GM19099 (cell line): ENCODE results near the gene EPB41L1.

Experiments used
- POLR2A ChIP-seq: IDR thresholded peaks from 3 replicates; pipeline ENCODE4 v1.6.1; 2011; ENCODE audit warnings: low read depth; ENCODE audit not compliant: insufficient read length; ENCODE audit errors: extremely low read depth

EPB41L1 gene

DNA sequence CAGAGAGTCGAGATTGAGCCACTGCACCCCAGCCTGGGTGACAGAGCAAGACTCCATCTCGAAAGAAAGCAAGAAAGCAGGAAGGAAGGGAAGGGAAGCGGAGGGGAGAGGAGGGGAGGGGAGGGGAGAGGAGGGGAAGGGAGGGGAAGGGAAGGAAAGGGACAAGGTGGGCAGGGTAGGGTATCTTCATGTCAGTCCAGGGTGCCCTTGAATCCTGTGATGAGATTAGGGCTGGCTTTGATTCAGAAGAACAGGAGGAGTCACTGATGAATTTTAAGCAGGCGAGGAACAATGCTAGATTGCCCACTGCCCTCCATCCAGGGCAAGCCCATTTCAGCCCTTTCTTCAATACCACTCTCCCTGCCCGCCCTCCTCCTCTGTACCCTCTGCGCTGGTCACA is 35.0 kb upstream of the EPB41L1 start:
- no peak for TF ChIP-seq POLR2A

DNA sequence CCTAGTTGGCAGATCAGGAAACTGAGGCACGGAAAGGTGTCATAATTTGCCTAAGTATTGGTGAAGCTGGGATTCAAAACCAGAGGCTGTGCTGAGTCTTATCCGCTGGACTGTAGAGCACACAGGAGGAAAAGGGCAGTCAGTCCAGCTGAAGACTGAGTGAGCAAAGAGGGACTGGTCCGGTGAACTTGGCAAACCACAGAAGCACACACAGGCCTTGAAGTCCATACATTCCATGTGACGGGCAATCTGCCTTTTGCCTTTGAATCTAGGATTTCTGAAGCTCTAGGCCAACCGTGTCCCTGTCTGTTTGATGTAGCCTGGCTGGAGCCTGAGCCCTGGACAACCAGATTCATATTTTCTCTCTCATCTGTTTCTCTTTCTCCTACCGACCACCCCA is 34.3 kb upstream of the EPB41L1 start:
- TF ChIP-seq POLR2A, result no peak

DNA sequence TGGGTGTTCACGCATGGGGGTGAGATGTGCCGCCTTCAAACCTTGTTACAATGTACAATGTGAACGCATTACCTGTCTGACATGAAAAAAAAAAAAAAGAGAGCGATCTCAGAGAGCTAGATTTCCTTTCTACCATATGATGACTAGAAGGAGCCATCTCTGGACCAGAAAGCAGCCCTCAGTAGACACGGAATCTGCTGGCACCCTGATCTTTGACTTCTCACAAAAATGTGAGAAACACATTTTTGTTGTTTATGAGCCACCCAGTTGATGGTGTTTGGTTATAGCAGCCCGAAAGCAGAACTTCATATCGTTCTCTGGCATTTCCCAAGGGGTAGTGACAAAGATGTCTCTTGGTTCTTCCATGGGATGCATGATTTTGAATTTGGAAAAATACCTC is 33.5 kb upstream of the EPB41L1 start:
- TF ChIP-seq POLR2A, result no peak

DNA sequence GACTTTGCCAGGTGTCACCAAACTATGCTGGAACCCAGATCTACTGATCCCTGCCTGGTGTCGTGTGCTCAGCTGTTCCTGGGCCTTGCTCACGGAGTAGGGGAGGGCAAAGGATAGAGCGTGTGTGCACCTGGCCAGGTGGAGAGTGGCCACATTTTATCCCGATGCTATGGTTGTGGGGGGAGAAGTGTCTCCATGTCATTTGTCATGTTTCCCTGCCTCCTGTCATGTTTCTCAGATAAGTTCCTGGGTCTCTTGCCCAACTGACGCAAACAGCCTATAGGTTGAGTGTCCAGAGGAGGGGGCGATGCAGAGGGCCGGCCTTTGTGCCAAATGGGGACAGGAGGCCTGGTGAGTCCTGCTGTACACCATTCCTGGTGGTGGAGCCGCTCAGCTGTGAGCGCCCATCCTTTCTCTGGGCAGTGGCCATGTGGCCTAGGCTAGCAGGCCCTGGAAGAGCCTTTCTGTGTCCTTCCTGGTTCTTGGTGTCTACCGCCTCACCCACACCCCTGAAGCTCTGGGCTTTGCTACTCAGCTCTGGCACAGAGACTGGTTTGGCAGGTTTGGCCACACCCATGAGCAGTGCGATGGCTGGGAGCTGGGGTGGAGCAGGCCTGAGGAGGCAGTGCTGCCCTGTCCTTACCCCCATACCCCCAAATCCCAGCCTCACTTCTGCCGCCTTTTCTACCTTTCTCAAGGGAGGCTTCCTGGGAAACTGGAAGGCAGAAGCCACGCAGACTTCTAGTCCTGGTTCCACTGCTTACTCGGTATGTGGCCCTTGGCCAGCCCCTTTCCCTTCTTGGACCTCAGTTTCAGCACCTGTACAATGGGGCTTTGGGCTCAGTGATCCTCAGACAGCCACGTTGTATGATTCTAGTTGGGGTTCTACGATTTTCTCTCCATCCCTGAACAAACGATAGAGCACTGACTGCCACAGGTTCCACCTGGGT is 32.3 kb upstream of the EPB41L1 start:
- no peak for TF ChIP-seq POLR2A

DNA sequence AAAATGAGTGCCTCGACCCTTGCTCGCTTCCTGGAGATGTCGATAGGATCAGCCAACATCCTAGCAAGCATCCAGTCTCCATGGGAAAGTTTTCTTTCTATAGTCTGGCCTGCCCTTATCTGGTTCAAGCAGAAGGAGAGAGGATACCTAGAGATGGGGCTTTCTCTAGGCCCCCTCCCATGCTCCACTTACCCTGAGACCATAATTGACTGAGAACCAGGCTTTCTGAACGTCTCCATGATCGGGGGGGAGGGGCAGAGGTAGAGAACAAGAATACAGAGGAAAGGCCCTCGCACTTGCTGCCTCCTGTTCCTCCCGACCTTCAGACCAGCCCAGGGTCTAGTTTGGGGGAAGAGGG is 31.6 kb upstream of the EPB41L1 start:
- TF ChIP-seq POLR2A, result no peak

DNA sequence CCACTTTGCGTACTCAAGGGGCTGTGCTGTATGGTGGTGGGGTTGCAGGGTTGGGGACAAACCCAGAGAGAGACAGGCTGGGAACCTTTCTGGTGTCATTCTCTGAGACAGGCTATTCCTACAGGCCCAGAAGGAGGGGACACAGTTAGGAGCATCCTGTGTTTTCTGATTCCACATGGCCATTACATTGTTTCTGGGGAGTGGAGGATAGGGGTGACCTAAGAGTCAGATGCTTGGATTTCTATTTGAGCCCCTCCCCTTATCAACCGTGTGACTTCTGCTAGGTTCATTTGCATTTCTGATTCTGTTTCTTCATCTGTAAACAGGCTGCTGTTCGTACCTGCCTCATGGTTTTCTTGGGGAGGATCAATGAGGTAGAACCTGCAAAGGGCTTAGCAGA is 29.4 kb upstream of the EPB41L1 start:
- TF ChIP-seq POLR2A, result no peak

DNA sequence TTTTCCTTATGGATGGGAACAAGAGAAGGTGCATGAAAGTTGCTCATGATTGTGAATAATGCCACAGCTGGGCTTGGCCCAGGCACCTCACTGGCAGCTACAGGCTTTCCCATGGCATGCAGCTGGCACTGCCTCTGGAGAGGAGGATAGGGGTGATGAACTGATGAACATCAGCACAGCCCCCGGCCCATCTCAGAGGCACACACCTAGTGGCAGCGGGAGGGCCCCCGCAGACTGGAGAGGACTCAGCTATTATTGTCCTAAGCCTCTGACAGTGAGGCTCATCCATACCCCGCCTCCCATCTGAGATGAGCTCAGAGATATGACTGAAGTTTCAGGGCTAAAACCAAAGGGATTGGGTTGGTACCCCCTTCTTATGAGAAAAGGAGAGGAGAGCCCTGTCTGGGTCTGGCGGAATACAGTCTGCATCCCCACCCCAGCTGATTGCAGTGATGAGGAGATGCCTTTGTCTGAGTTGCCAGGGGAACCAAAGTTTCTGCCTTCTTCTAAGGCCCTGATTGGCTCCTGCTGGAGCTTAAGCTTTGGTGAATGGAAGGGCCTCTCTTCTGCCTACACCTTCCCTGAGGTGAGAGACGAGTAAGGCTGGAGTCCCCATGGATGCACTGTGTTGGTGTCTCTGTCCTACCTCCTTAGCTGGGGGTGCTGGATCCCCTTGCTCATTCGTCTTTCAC is 27.6 kb upstream of the EPB41L1 start:
- no peak for TF ChIP-seq POLR2A

DNA sequence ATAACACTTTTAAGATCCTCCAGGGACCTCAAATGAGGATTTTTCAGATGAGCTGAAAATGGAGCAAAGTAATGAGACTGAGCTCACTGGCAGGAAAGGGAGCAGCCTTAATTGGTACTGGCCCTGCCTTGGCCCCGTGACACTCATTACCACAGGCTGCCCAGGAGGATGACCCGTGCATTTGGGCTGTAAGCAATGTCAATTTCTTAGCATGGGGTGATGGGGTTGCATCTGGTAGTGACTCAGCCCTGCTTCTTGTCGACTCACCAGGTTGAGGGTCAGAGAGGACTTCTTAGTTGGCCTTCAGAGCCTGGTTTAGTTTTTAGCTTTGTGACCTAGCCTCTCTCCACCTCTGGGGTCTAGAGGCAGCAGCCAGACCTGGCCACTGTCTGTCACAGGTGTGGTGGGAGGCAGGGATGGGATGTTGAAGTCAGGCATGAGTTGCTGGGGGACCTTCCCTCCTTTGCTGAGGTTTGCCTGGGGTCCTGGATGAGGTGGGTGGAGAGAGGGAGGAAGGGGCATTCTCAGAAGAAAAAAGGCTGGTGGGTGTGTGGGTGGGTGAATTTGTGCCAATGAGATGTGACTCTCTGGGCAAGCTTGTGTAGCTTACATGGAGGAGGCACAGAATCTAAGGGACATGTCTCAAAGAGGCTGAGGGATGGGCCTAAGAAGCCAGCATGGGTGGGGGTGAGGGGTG is 25.9 kb upstream of the EPB41L1 start:
- TF ChIP-seq POLR2A, result no peak

DNA sequence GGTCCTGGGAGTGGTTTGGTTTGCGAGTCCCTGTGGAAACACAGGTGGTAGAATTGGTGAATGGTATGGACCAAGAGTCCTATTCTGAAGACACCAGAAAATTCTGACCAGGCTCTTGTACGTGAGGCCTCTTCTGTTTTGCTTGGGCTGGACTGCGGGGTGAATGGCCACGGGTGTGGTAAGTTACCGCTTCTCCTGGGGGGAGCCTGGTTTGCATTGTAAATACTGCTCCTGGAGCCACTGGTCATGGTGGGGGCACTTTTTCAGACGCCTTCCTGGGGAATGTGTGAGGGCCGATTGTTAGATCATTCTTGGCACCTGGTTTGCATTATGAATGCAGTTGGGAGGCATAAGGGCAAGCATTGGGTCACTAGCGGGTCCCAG is 25.4 kb upstream of the EPB41L1 start:
- no peak for TF ChIP-seq POLR2A

DNA sequence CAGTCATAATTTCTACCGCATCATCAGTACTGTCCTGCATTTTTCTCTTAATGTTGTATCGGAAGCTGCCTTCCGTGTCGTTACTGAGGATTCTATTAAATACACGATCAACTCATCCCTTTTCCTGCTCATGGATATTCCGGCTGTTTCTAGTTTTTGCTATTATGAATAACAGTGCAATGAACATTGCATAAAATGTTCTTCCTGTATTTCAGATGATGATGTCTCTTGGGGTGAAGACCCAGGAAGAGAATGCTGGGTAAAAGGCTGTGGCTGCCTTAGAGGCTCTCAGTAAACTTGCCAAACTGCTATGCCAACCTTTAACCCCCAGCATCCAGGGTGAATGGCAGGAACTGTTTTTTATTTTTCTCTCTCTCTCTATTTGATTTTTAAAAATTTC is 24.1 kb upstream of the EPB41L1 start:
- no peak for TF ChIP-seq POLR2A

DNA sequence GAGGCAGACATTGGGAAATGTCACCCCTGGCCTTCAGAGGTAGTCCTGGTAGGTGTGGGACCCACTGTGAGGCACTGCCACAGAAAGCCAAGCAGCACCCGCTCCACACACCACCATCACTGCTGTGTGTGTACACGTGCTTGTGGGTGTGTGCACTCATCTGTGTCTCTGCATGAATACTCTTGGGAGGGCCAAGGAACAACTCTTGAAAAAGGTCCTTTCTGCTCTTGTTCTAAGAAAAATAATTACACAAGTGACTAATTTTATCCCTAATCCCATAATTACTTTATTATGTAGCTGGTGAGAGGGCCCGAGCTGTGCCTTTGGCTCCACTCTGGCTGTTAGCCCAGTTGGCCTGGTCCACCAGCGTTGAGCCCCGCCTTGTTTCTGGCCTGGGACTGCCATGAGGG is 21.7 kb upstream of the EPB41L1 start:
- no peak for TF ChIP-seq POLR2A

DNA sequence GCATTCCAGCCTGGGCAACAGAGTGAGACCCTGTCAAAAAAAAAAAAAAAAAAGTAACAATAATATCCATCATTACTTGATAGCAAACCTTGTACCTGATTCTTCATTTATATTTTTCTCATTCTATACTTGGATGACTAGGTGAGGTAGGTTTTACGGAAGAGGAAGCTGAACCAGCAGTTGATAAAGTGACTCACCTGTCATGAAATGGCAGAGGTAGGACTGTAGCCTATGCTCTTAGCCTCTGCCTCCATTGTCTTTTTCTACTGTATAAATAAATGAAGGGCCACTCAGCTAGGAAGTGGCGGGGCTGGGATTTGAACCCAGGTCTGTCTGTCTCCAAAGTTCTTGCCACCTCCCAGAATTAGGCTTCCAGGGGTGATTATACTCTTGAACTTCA is 20.7 kb upstream of the EPB41L1 start:
- no peak for TF ChIP-seq POLR2A

DNA sequence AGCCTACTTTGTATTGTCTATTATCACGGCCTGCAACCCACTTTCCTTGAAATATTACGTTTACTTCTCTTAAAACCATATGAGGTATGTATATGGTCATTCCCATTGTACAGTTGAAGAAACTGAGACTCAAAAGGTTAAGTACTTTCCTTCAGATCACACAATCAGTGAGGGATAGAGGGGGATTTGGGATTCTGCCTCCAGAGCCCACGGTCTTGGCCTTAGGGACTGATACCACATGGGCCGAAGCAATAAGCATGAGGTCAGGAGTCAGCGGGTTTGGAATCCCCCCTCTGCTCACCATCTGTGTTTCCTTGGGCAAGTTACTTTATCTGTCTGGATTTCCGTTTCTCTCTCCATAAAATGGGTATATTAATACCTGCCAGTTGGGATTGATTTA is 19.4 kb upstream of the EPB41L1 start:
- no peak for TF ChIP-seq POLR2A

DNA sequence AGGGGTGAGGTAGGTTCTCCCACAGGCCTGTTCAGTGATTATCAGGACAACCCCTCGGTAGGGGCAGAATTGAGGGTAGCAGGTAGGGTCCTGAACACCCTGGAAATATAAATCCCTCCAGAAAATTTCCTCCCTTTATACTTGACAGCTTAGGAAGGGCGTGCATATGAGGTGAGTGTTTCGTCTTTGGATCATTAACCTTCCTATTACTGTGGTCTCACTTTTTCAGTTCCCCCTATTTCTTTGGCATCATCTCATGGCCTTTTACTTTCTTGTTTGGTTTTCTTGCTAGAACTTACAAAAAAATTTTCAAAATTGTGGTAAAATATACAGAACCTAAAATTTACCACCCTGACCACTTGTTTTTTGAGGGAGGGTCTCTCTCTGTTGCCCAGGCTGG is 18.7 kb upstream of the EPB41L1 start:
- no peak for TF ChIP-seq POLR2A

DNA sequence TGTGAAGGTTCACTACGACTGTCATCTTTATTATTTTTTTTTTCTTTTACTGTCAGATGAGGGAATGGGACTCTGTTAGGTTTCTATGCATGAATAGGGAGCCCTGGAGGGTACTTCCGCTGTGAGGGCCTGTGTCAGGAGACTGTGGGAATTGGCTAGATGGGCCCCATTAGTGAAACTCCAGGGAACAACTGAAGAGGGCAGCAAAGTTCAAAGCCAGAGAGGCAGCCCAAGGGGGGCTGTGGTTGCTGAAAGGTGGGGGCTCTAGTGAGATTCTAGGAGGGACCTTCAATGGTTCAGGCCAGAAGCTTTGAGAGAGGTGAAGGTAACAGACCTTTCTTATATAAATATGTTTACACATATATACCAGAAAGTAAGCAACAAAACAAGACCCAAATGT is 13.2 kb upstream of the EPB41L1 start:
- TF ChIP-seq POLR2A, result no peak

DNA sequence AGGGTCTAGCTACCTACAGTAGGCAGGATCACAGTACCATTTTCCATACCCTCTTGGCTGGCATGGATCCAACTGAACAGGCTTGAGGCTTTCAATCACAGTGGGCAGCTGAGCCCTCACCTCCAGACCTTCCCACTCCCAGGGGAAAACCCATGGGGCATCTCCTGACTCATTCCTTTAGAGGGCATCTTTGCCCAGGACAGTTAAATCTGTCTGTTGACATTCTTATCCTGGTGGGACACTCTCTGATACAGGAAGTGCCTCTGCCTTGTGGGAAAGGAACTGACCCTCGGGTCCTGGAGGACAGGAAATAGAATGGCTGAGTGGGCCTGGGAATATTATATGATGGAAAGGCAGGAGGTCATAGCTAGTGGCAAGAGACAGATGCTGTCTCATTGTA is 10.2 kb upstream of the EPB41L1 start:
- no peak for TF ChIP-seq POLR2A
